ENCODE data around the gene SPSB2. TPM values are rescaled to one million over a fixed set of nuclear protein-coding genes. Genes with fewer than 3 reads are reported as not detected.

The SPSB2 gene
- 1 to 10 TPM; 4.1 to 6.5 (median 5.7) TPM for total RNA-seq

GRCh38 chr12:6873094-6874014 lies at the start of gene SPSB2:
Gene SPSB2 (minus strand): TSS chr12:6873303. CDS start chr12:6872901, 402 bp downstream.
- no peak for TF ChIP-seq CTCF (IDR thresholded peaks at IDR 0.05)
- DNase-seq (ENCODE audit: low spot score) (peak; percentile 90), ATAC-seq (ENCODE audit: low FRiP score) (peak; percentile 91)

- no peak for ATAC-seq (ENCODE audit: low FRiP score)
- TF ChIP-seq CTCF (IDR thresholded peaks at IDR 0.05) = no peak
- no peak for DNase-seq (ENCODE audit: low spot score)
Observed at GRCh38 chr12:6921996-6922946, 49.2 kb upstream of the SPSB2 start.

GRCh38 chr12:6921539-6921938 lies 48.4 kb upstream of the SPSB2 start:
- DNase-seq (ENCODE audit: low spot score) = no peak

GRCh38 chr12:6919588-6919987 lies 46.5 kb upstream of the SPSB2 start:
- no peak for ATAC-seq (ENCODE audit: low FRiP score)
- TF ChIP-seq CTCF (IDR thresholded peaks at IDR 0.05) = no peak
- no peak for DNase-seq (ENCODE audit: low spot score)

More at GRCh38 chr12:6921539-6921938, 48.4 kb upstream of the SPSB2 start:
- no peak for TF ChIP-seq CTCF (IDR thresholded peaks at IDR 0.05)
- ATAC-seq (ENCODE audit: low FRiP score) = no peak

GRCh38 chr12:6917491-6918231 lies 44.6 kb upstream of the SPSB2 start:
- no peak for DNase-seq (ENCODE audit: low spot score)
- TF ChIP-seq CTCF (IDR thresholded peaks at IDR 0.05) = no peak

GRCh38 chr12:6916426-6917200 lies 43.5 kb upstream of the SPSB2 start:
- TF ChIP-seq CTCF (IDR thresholded peaks at IDR 0.05) = no peak
- no peak for ATAC-seq (ENCODE audit: low FRiP score)
- no peak for DNase-seq (ENCODE audit: low spot score)

More at GRCh38 chr12:6917491-6918231, 44.6 kb upstream of the SPSB2 start:
- ATAC-seq (ENCODE audit: low FRiP score) = no peak

Data from omental fat pad (tissue), 4 donors.